HepG2 (cell line): Measurements from ENCODE around the gene PLA2G2A. TPM values are rescaled to one million over a fixed set of nuclear protein-coding genes. Genes with fewer than 3 reads are reported as not detected.

ENCODE experiments used
- CEBPZ ChIP-seq: IDR thresholded peaks from 2 replicates; pipeline ENCODE4 v1.6.1; 2012; ENCODE audit warnings: low read length, improper control_type of control experiment
- MAFG ChIP-seq: sonication (generic); formaldehyde crosslinking; IDR thresholded peaks from 2 replicates; pipeline ENCODE4 v1.5.1; 2020; ENCODE audit warnings: mild to moderate bottlenecking, missing genetic modification reagents
- MIER3 ChIP-seq: IDR thresholded peaks from 2 replicates; pipeline ENCODE4 v1.6.1; 2016; ENCODE audit warnings: missing compliant biosample characterization, borderline replicate concordance
- MTA3 ChIP-seq: sonication (generic); formaldehyde crosslinking; IDR thresholded peaks from 2 replicates; pipeline ENCODE4 v1.4.0; 2020; ENCODE audit warnings: missing genetic modification reagents
- NBN ChIP-seq: fragments of 450-650 bp; conservative IDR thresholded peaks from 2 replicates; pipeline ENCODE4 v1.6.1; 2017
- PAF1 ChIP-seq: IDR thresholded peaks from 2 replicates; pipeline ENCODE4 v1.6.1; 2016; ENCODE audit warnings: missing genetic modification reagents, missing compliant biosample characterization
- RXRA ChIP-seq: sonication (generic); formaldehyde crosslinking; IDR thresholded peaks from 2 replicates; pipeline ENCODE4 v1.5.1; 2020; ENCODE audit warnings: missing genetic modification reagents
- RXRB ChIP-seq: IDR thresholded peaks from 2 replicates; pipeline ENCODE4 v1.6.1; 2016; ENCODE audit warnings: borderline replicate concordance, missing genetic modification reagents, missing compliant biosample characterization
- STAG1 ChIP-seq: sonication (generic); formaldehyde crosslinking; IDR thresholded peaks from 2 replicates; pipeline ENCODE4 v1.4.0; 2020; ENCODE audit warnings: missing genetic modification reagents
- ZBTB20 ChIP-seq: sonication (generic); formaldehyde crosslinking; IDR thresholded peaks from 2 replicates; pipeline ENCODE4 v1.8.1; 2023; ENCODE audit warnings: missing genetic modification reagents, low read depth, mild to moderate bottlenecking, borderline replicate concordance
- ZMAT3 ChIP-seq: sonication (generic); formaldehyde crosslinking; conservative IDR thresholded peaks from 2 replicates; pipeline ENCODE4 v1.7.0; 2021; ENCODE audit warnings: missing genetic modification reagents
- ZNF136 ChIP-seq: sonication (generic); formaldehyde crosslinking; IDR thresholded peaks from 2 replicates; pipeline ENCODE4 v1.8.1; 2022; ENCODE audit warnings: low read depth, mild to moderate bottlenecking, moderate library complexity, missing genetic modification reagents
- ZNF275 ChIP-seq: sonication (generic); formaldehyde crosslinking; IDR thresholded peaks from 2 replicates; pipeline ENCODE4 v1.8.0; 2022; ENCODE audit warnings: missing genetic modification reagents, mild to moderate bottlenecking, inconsistent platforms, borderline replicate concordance
- ZNF44 ChIP-seq: sonication (generic); formaldehyde crosslinking; IDR thresholded peaks from 2 replicates; pipeline ENCODE4 v1.5.1; 2020; ENCODE audit warnings: mild to moderate bottlenecking, missing genetic modification reagents
- ZNF589 ChIP-seq: sonication (generic); formaldehyde crosslinking; conservative IDR thresholded peaks from 2 replicates; pipeline ENCODE4 v1.8.0; 2022; ENCODE audit warnings: mild to moderate bottlenecking, moderate library complexity, missing genetic modification reagents
- ZNF746 ChIP-seq: sonication (generic); formaldehyde crosslinking; IDR thresholded peaks from 2 replicates; pipeline ENCODE4 v1.8.0; 2022; ENCODE audit warnings: mild to moderate bottlenecking, missing genetic modification reagents
- ZNF75D ChIP-seq: sonication (generic); formaldehyde crosslinking; IDR thresholded peaks from 2 replicates; pipeline ENCODE4 v1.8.1; 2023; ENCODE audit warnings: missing genetic modification reagents, mild to moderate bottlenecking, borderline replicate concordance
- ZNF768 ChIP-seq: sonication (generic); formaldehyde crosslinking; IDR thresholded peaks from 2 replicates; pipeline ENCODE4 v1.4.0; 2020; ENCODE audit warnings: missing genetic modification reagents
- polyA plus RNA-seq, 8 experiments: library from polyadenylated mRNA; depleted of rRNA in 3 of 8; stranded (reverse) in 7 of 8; unstranded in 1 of 8; fragments of >200 nt; fragmentation: Illumina TruSeq in 4 of 8; extraction: Trizol in 4 of 8; gene quantifications; 2 replicates each; pipeline versions ENCODE4 v1.2.1 to v1.2.3, GENCODE V29; 2011 to 2016; ENCODE audit warnings: low read depth in 4 of 8, missing spikeins in 1 of 8, mixed read lengths in 1 of 8; ENCODE audit not compliant: insufficient read depth in 1 of 8
- total RNA-seq, 5 experiments: library from RNA; depleted of rRNA; stranded (reverse); fragments of >200 nt; fragmentation: Illumina TruSeq; extraction: Trizol; gene quantifications; 2 replicates each; pipeline ENCODE4 v1.2.3, GENCODE V29; 2016; ENCODE audit warnings: low read depth in 1 of 5
- TF ChIP-seq, protein P1 (sequence below): sonication (generic); formaldehyde crosslinking; IDR thresholded peaks from 2 replicates; pipeline ENCODE4 v1.4.0; 2020; ENCODE audit warnings: mild to moderate bottlenecking, missing genetic modification reagents
- TF ChIP-seq, protein P2 (sequence below): IDR thresholded peaks from 2 replicates; pipeline ENCODE4 v1.6.1; 2016; ENCODE audit warnings: missing compliant biosample characterization, missing genetic modification reagents, borderline replicate concordance
- TF ChIP-seq, protein P3 (sequence below): sonication (generic); formaldehyde crosslinking; conservative IDR thresholded peaks from 2 replicates; pipeline ENCODE4 v1.8.1; 2023; ENCODE audit warnings: missing genetic modification reagents

Gene PLA2G2A
- total and polyA plus RNA-seq, 2 of the 13 experiments (the other 11 are each of a cell fraction or from before 2014, with no cell fraction given) = 0.35 to 30.3 TPM

DNA sequence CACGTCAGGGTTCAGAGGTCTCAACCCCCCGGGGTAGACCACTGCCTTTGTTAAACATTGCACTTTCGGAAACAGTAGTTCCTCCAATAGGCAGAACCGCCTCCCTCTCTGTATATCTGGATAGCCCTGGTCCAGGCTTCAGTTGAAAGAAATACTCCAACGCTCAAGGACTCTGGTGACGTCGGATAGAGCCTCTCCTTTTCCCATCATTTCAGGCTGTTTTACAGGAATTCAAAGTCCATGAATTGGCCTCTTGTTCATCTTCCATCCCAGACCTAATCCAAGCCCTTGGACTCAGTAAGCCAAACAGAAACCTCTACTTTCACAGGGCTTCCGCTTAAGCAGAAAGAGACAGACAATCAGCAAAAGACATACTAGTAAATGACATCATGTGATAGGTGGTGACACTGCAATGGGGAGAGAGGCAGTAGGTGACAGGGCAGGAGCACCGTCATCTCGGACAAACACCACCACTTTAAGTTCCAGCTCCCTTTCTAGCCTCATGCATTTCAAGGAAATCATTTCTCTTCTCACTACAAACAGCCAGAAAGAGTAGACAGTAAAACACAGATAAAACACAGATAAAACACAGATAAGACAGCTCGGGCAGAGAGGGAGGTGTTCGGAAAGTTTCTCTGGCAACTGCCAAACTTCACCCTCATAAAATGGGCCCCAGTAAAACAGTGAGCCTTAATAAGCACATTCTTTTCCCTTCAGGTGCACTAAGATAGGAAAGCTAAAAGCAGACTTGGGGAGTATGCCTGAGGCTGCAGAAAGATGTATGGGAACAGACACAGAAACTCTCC, 2.3 kb upstream of the PLA2G2A start (continued):
- TF ChIP-seq ZNF275 (no peak), NBN (no peak), ZNF768 (CRISPR knock-in tag) (no peak), RXRA (CRISPR knock-in tag) (peak; percentile 78; the same call in 1 of the 2 replicates), ZNF746 (CRISPR knock-in tag) (no peak), ZNF44 (0 out of 2 replicates have a peak, but pooled peaks have one; percentile 28), MIER3 (CRISPR knock-in tag) (peak; percentile 36; the same call in 1 of the 2 replicates), PAF1 (no peak), MAFG (CRISPR knock-in tag) (no peak), STAG1 (CRISPR knock-in tag) (0 out of 2 replicates have a peak, but pooled peaks have one; percentile 7), RXRB (peak; percentile 87), CEBPZ (no peak), ZNF136 (CRISPR knock-in tag) (no peak), ZNF75D (CRISPR knock-in tag) (no peak), ZBTB20 (no peak), MTA3 (CRISPR knock-in tag) (no peak), ZMAT3 (CRISPR knock-in tag) (no peak), ZNF589 (CRISPR knock-in tag) (no peak)
- TF ChIP-seq, protein P1, sequence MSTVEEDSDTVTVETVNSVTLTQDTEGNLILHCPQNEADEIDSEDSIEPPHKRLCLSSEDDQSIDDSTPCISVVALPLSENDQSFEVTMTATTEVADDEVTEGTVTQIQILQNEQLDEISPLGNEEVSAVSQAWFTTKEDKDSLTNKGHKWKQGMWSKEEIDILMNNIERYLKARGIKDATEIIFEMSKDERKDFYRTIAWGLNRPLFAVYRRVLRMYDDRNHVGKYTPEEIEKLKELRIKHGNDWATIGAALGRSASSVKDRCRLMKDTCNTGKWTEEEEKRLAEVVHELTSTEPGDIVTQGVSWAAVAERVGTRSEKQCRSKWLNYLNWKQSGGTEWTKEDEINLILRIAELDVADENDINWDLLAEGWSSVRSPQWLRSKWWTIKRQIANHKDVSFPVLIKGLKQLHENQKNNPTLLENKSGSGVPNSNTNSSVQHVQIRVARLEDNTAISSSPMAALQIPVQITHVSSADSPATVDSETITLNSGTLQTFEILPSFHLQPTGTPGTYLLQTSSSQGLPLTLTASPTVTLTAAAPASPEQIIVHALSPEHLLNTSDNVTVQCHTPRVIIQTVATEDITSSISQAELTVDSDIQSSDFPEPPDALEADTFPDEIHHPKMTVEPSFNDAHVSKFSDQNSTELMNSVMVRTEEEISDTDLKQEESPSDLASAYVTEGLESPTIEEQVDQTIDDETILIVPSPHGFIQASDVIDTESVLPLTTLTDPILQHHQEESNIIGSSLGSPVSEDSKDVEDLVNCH (CRISPR knock-in tag) = no peak
- TF ChIP-seq, protein P2, sequence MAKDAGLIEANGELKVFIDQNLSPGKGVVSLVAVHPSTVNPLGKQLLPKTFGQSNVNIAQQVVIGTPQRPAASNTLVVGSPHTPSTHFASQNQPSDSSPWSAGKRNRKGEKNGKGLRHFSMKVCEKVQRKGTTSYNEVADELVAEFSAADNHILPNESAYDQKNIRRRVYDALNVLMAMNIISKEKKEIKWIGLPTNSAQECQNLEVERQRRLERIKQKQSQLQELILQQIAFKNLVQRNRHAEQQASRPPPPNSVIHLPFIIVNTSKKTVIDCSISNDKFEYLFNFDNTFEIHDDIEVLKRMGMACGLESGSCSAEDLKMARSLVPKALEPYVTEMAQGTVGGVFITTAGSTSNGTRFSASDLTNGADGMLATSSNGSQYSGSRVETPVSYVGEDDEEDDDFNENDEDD (CRISPR knock-in tag) = no peak
- TF ChIP-seq, protein P3, sequence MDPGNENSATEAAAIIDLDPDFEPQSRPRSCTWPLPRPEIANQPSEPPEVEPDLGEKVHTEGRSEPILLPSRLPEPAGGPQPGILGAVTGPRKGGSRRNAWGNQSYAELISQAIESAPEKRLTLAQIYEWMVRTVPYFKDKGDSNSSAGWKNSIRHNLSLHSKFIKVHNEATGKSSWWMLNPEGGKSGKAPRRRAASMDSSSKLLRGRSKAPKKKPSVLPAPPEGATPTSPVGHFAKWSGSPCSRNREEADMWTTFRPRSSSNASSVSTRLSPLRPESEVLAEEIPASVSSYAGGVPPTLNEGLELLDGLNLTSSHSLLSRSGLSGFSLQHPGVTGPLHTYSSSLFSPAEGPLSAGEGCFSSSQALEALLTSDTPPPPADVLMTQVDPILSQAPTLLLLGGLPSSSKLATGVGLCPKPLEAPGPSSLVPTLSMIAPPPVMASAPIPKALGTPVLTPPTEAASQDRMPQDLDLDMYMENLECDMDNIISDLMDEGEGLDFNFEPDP = no peak
